ENCODE data around the gene ENHO.

The ENHO gene

GRCh38 chr9:34520096-34520495, 2.7 kb downstream of the ENHO start:
- H3K27ac ChIP-seq (ENCODE audit: low read depth, low read length) = no peak overlapping the region
- H2BK120ac ChIP-seq (ENCODE audit: insufficient read depth, low read length, poor library complexity) = no peak overlapping the region
- H2AFZ ChIP-seq (ENCODE audit: insufficient read depth, low read length, poor library complexity) = no peak overlapping the region
- H3K4me1 ChIP-seq (ENCODE audit: control insufficient read depth in 1 of 2, insufficient read depth in 2 of 2, low read length in 2 of 2) = peaks cover 3 to 10% of the 10 kb centered on the region in 2 experiments
- H2AK5ac ChIP-seq (ENCODE audit: low read length) = no peak overlapping the region
- no peak overlapping the region for H4K12ac ChIP-seq (ENCODE audit: low read depth, low read length)
- no peak overlapping the region for H3K9ac ChIP-seq (ENCODE audit: low read length)
- no peaks in the 10 kb centered on the region for H3K36me3 ChIP-seq (ENCODE audit: control insufficient read depth in 1 of 2, insufficient read depth in 2 of 2, low read length in 2 of 2)
- H3K14ac ChIP-seq (ENCODE audit: low read length) = no peak overlapping the region
- no peak overlapping the region for H2BK5ac ChIP-seq (ENCODE audit: low read depth, low read length, poor library complexity)
- no peak overlapping the region for H2BK12ac ChIP-seq (ENCODE audit: low read length)
- H3K18ac ChIP-seq (ENCODE audit: low read length) = no peak overlapping the region
- H3K4me2 ChIP-seq (ENCODE audit: low read length) = no peak overlapping the region
- H3K79me1 ChIP-seq (ENCODE audit: low read length) = no peaks in the 10 kb centered on the region
- peaks cover 4% of the 10 kb centered on the region for H3K9me3 ChIP-seq (ENCODE audit: insufficient read depth, low read depth, low read length)
- no peaks in the 10 kb centered on the region for H3K79me2 ChIP-seq (ENCODE audit: control insufficient read depth, insufficient read depth, low read length, poor library complexity)
- H4K91ac ChIP-seq (ENCODE audit: low read depth, low read length) = no peak overlapping the region
- no CpG with 5 or more reads among the region's 6 CpGs for WGBS (ENCODE audit: extremely low coverage, insufficient coverage, insufficient read length)
- no peak overlapping the region for H4K8ac ChIP-seq (ENCODE audit: low read depth, low read length)
- H3K4ac ChIP-seq (ENCODE audit: low read depth, low read length) = no peak overlapping the region
- DNase-seq = no peak
- H3K4me3 ChIP-seq (ENCODE audit: low read depth, low read length) = no peak overlapping the region
- H3K27me3 ChIP-seq (ENCODE audit: insufficient read depth, low read length) = no peaks in the 10 kb centered on the region
- no peak overlapping the region for H3K23ac ChIP-seq (ENCODE audit: low read length)

- Histone ChIP-seq H3K4me1 (ENCODE audit: control insufficient read depth in 1 of 2, insufficient read depth in 2 of 2, low read length in 2 of 2) (peaks cover 3 to 10% of the 10 kb centered on the region in 2 experiments), H3K9ac (ENCODE audit: low read length) (no peak overlapping the region), H2BK120ac (ENCODE audit: insufficient read depth, low read length, poor library complexity) (no peak overlapping the region), H3K14ac (ENCODE audit: low read length) (no peak overlapping the region), H3K4ac (ENCODE audit: low read depth, low read length) (no peak overlapping the region), H3K79me1 (ENCODE audit: low read length) (no peaks in the 10 kb centered on the region), H3K4me3 (ENCODE audit: low read depth, low read length) (no peak overlapping the region), H3K27me3 (ENCODE audit: insufficient read depth, low read length) (no peaks in the 10 kb centered on the region), H2BK12ac (ENCODE audit: low read length) (no peak overlapping the region), H3K18ac (ENCODE audit: low read length) (no peak overlapping the region), H4K12ac (ENCODE audit: low read depth, low read length) (no peak overlapping the region), H2AFZ (ENCODE audit: insufficient read depth, low read length, poor library complexity) (no peak overlapping the region), H3K9me3 (ENCODE audit: insufficient read depth, low read depth, low read length) (peaks cover 4% of the 10 kb centered on the region), H2AK5ac (ENCODE audit: low read length) (no peak overlapping the region), H4K8ac (ENCODE audit: low read depth, low read length) (no peak overlapping the region), H2BK5ac (ENCODE audit: low read depth, low read length, poor library complexity) (no peak overlapping the region), H3K27ac (ENCODE audit: low read depth, low read length) (no peak overlapping the region), H3K36me3 (ENCODE audit: control insufficient read depth in 1 of 2, insufficient read depth in 2 of 2, low read length in 2 of 2) (no peaks in the 10 kb centered on the region), H3K79me2 (ENCODE audit: control insufficient read depth, insufficient read depth, low read length, poor library complexity) (no peaks in the 10 kb centered on the region), H3K4me2 (ENCODE audit: low read length) (no peak overlapping the region), H3K23ac (ENCODE audit: low read length) (no peak overlapping the region), H4K91ac (ENCODE audit: low read depth, low read length) (no peak overlapping the region)
- no peak for DNase-seq
- no CpG with 5 or more reads among the region's 2 CpGs for WGBS (ENCODE audit: extremely low coverage, insufficient coverage, insufficient read length)
These were observed 3.3 kb downstream of the ENHO start for GRCh38 chr9:34519321-34520020.

DNA sequence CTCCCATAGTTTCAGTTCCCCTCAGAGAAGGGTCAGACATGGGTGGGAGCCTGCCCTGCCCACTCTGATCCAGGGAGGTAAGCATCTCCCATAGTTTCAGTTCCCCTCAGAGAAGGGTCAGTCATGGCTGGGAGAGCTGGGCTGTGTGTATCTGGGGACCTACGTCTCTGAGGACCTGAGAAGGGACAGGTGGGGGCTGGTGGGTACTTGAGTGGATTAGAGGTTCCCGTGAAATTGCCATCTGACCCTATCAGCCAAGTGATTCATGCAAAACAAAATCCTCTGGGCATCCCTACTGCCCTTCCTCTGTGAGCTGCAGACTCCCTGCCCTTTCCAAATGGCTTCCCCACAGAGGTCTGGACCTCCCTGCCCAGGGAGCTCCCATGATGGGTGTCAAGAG, 3.9 kb downstream of the ENHO start:
- H3K9ac ChIP-seq (ENCODE audit: low read length) = no peak overlapping the region
- no peaks in the 10 kb centered on the region for H3K36me3 ChIP-seq (ENCODE audit: control insufficient read depth in 1 of 2, insufficient read depth in 2 of 2, low read length in 2 of 2)
- no peak overlapping the region for H4K8ac ChIP-seq (ENCODE audit: low read depth, low read length)
- H3K9me3 ChIP-seq (ENCODE audit: insufficient read depth, low read depth, low read length) = peaks cover 4% of the 10 kb centered on the region
- H2BK120ac ChIP-seq (ENCODE audit: insufficient read depth, low read length, poor library complexity) = no peak overlapping the region
- no peak overlapping the region for H3K14ac ChIP-seq (ENCODE audit: low read length)
- no peak overlapping the region for H3K4me3 ChIP-seq (ENCODE audit: low read depth, low read length)
- no peak overlapping the region for H2AK5ac ChIP-seq (ENCODE audit: low read length)
- DNase-seq = no peak
- no peak overlapping the region for H2BK5ac ChIP-seq (ENCODE audit: low read depth, low read length, poor library complexity)
- no peak overlapping the region for H3K23ac ChIP-seq (ENCODE audit: low read length)
- no peak overlapping the region for H2BK12ac ChIP-seq (ENCODE audit: low read length)
- H3K79me2 ChIP-seq (ENCODE audit: control insufficient read depth, insufficient read depth, low read length, poor library complexity) = no peaks in the 10 kb centered on the region
- H3K18ac ChIP-seq (ENCODE audit: low read length) = no peak overlapping the region
- no peak overlapping the region for H2AFZ ChIP-seq (ENCODE audit: insufficient read depth, low read length, poor library complexity)
- H4K91ac ChIP-seq (ENCODE audit: low read depth, low read length) = no peak overlapping the region
- peaks cover 3 to 10% of the 10 kb centered on the region in 2 experiments for H3K4me1 ChIP-seq (ENCODE audit: control insufficient read depth in 1 of 2, insufficient read depth in 2 of 2, low read length in 2 of 2)
- no peak overlapping the region for H4K12ac ChIP-seq (ENCODE audit: low read depth, low read length)
- H3K27me3 ChIP-seq (ENCODE audit: insufficient read depth, low read length) = no peaks in the 10 kb centered on the region
- no peak overlapping the region for H3K4me2 ChIP-seq (ENCODE audit: low read length)
- no CpG with 5 or more reads among the region's 2 CpGs for WGBS (ENCODE audit: extremely low coverage, insufficient coverage, insufficient read length)
- H3K27ac ChIP-seq (ENCODE audit: low read depth, low read length) = no peak overlapping the region
- H3K4ac ChIP-seq (ENCODE audit: low read depth, low read length) = no peak overlapping the region
- no peaks in the 10 kb centered on the region for H3K79me1 ChIP-seq (ENCODE audit: low read length)

DNA sequence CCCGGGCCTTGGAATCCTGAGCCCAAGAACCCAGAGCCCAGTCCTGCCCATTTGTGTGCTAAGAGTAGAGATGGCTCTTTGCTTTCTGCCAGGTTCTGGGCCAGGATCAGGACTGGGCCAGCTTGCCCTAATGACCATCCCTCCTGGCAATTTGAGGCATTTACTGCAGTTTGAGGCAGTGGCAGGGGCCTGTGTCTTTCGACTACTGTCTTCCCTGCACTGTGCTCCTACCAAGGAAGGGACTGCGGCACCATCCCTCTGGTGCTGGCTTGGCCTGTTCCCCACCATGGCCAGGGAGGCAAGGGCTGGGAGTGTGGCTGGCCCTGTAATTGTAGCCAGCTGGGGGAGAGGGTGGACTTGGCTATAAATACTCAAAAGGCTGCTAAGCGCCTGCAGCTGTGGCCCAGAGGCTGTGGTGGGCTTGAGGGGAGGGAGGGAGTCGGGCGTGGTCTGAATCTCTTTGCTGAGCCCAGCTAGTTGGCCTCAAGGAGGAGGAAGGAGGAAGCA, 4.6 kb downstream of the ENHO start:
- Histone ChIP-seq H2BK120ac (ENCODE audit: insufficient read depth, low read length, poor library complexity) (no peak overlapping the region), H2BK5ac (ENCODE audit: low read depth, low read length, poor library complexity) (no peak overlapping the region), H3K4me2 (ENCODE audit: low read length) (no peak overlapping the region)

More for the DNA sequence above, 4.6 kb downstream of the ENHO start:
- Histone ChIP-seq H3K23ac (ENCODE audit: low read length) (no peak overlapping the region), H3K18ac (ENCODE audit: low read length) (no peak overlapping the region), H3K27me3 (ENCODE audit: insufficient read depth, low read length) (no peaks in the 10 kb centered on the region), H2AFZ (ENCODE audit: insufficient read depth, low read length, poor library complexity) (no peak overlapping the region), H4K12ac (ENCODE audit: low read depth, low read length) (no peak overlapping the region), H3K9me3 (ENCODE audit: insufficient read depth, low read depth, low read length) (peaks cover 2% of the 10 kb centered on the region), H3K4ac (ENCODE audit: low read depth, low read length) (no peak overlapping the region), H3K4me1 (ENCODE audit: control insufficient read depth in 1 of 2, insufficient read depth in 2 of 2, low read length in 2 of 2) (peaks cover 3 to 4% of the 10 kb centered on the region in 2 experiments), H3K79me2 (ENCODE audit: control insufficient read depth, insufficient read depth, low read length, poor library complexity) (no peaks in the 10 kb centered on the region), H3K14ac (ENCODE audit: low read length) (no peak overlapping the region), H2AK5ac (ENCODE audit: low read length) (no peak overlapping the region), H3K79me1 (ENCODE audit: low read length) (no peaks in the 10 kb centered on the region), H3K4me3 (ENCODE audit: low read depth, low read length) (no peak overlapping the region), H2BK12ac (ENCODE audit: low read length) (no peak overlapping the region), H3K36me3 (ENCODE audit: control insufficient read depth in 1 of 2, insufficient read depth in 2 of 2, low read length in 2 of 2) (no peaks in the 10 kb centered on the region), H4K8ac (ENCODE audit: low read depth, low read length) (no peak overlapping the region), H3K27ac (ENCODE audit: low read depth, low read length) (no peak overlapping the region), H3K9ac (ENCODE audit: low read length) (no peak overlapping the region), H4K91ac (ENCODE audit: low read depth, low read length) (no peak overlapping the region)
- DNase-seq = no peak
- WGBS (ENCODE audit: extremely low coverage, insufficient coverage, insufficient read length) = no CpG with 5 or more reads among the region's 6 CpGs
